ENCODE results near the gene UNC5B. TPM values are rescaled to one million over a fixed set of nuclear protein-coding genes. Genes with fewer than 3 reads are reported as not detected.

UNC5B gene
- total RNA-seq, 1 donor from 2014 or later: 3.9 TPM

- no peak for DNase-seq
Observed at GRCh38 chr10:71344993-71345480, 132.7 kb downstream of the UNC5B start.

GRCh38 chr10:71345694-71346093 lies 133.3 kb downstream of the UNC5B start:
- no peak for DNase-seq

GRCh38 chr10:71346731-71347130 lies 134.4 kb downstream of the UNC5B start:
- DNase-seq: no peak

GRCh38 chr10:71347587-71348395 lies 135.4 kb downstream of the UNC5B start:
- DNase-seq: no peak

- DNase-seq: no peak
Observed at GRCh38 chr10:71348850-71349249, 136.5 kb downstream of the UNC5B start.

- no peak for DNase-seq
Observed at GRCh38 chr10:71349406-71349805, 137.0 kb downstream of the UNC5B start.

GRCh38 chr10:71351087-71351486 lies 138.7 kb downstream of the UNC5B start:
- no peak for DNase-seq

GRCh38 chr10:71351628-71352319 lies 139.4 kb downstream of the UNC5B start:
- DNase-seq: no peak

Other genes with a start within 250 kb of the UNC5B start
- 0.78 TPM for gene SLC29A3, start 106.7 kb downstream of the UNC5B start, total RNA-seq
- 1.2 TPM for gene CDH23, start 184.3 kb downstream of the UNC5B start, total RNA-seq